Activated CD4-positive, alpha-beta T cell treated with anti-CD3 and anti-CD28 coated beads for 1 hour (primary cell): ENCODE results near the gene SKAP1.
"Not testable (repeated sequence)": the region's sequence is repeated elsewhere in the genome, so short reads cannot be mapped to it uniquely, and the experiment has no call there.

Experiments
- DNase-seq: peaks from one replicate; pipeline ENCODE4 v3.0.0-alpha.2; 2020

SKAP1 gene

DNA sequence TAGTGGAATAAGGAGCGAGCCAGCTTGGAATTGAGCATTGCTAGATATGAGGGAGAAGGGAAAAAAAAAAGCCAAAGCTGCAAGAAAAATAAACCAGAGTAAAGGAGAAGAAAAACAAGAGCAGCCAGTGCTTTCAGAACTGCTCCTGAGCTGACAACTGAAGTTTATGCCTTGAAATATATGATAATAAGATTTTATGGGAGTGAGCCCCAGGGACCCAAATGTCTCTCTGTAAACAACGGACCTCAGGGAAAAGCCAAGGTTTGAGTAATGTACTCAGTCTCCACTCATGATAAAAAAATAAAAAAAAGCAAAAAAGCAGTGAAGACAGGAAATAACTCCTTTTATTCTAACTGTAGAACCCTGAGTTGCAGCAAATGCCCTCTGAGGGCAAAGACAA lies 189.9 kb downstream of the SKAP1 start:
- no peak for DNase-seq

- no peak for DNase-seq
Observed at GRCh38 chr17:48239603-48239995, 190.4 kb downstream of the SKAP1 start.

- DNase-seq, result no peak
Observed at GRCh38 chr17:48238933-48239602, 190.9 kb downstream of the SKAP1 start.

- DNase-seq, result no peak
Observed at GRCh38 chr17:48237456-48237855, 192.6 kb downstream of the SKAP1 start.

DNA sequence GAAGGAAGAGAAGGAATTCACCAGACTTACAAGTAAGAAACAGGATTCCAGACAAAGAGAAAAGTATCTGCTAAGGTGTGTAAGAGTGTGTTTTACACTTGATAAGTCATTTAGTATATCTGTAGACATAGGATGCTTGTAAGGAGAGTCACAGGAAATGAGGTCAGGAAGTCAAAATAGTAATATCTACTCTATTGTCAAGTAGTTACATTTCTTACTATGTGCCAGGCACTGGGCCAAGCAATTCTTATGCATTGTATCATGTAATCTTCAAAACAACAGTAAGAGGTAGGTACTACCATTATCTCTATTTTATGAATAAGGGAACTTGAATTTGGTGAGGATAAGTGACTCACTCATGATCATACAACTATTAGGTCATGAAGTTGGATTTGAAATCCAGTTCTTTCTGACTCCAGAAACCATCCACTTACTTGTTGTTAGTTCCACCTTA lies 193.3 kb downstream of the SKAP1 start:
- DNase-seq, result no peak

GRCh38 chr17:48234922-48235321 lies 195.1 kb downstream of the SKAP1 start:
- no peak for DNase-seq

- no peak for DNase-seq
Observed at GRCh38 chr17:48231995-48232959, 197.7 kb downstream of the SKAP1 start.

DNA sequence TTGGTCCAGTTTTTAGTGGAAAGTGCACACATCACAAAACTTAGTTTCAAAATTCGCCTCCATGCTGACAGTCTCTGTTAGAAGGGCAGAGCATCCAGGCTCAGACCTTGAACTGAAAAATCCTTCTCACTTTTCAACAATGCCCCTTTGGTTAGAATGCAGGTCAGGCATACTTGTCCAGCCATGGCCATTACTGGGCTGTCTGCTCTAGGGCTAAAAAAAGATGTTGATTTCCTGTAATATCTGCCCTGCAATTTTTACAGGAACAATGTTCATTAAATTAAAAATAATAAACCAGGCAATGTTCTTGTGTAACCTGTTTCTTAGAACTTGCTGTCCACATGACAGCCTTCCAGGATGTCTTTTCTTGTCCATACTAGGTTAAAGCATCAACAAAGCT lies 200.1 kb downstream of the SKAP1 start:
- DNase-seq, result no peak

DNA sequence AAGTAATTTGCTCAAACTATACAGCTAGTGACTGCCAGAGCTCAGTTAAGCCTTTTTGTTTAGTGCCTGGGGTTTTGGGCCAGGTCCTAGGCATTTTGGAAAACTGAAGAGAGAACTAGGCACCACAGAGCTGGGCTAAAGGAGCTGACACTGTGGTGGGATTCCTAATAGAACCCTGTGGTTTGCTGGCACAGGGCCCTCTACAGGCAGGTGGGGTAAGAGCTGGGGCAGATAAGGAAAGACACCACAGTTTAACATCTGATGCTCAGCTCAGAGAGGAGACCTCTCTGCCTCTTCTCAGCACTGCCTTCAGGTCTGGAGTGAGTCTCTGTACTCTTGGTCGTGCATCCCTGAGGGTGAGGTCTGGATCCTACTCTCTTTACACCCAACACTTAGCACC lies 201.3 kb downstream of the SKAP1 start:
- no peak for DNase-seq

- DNase-seq, result no peak
Observed at GRCh38 chr17:48225725-48226567, 204.1 kb downstream of the SKAP1 start.

DNA sequence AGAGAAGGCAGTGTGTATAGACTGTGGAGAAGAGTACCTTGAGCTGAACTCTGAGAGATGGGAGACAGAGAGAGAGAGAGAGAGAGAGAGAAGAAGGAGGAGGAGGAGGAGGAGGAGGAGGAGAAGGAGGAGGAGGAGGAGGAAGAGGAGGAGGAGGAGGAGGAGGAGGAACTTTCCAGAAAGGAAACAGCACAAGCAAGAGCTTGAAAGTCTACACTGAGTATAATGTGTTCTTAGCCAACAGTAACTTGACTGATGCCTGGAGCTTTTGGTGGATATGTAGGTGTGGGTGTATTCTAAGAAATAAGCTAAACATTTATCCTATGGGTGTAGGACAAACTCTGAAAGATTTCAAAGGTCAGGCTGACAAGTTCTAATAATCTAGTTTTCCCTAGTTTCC lies 206.1 kb downstream of the SKAP1 start:
- no peak for DNase-seq

- DNase-seq, result no peak
Observed at GRCh38 chr17:48219617-48220016, 210.4 kb downstream of the SKAP1 start.

DNA sequence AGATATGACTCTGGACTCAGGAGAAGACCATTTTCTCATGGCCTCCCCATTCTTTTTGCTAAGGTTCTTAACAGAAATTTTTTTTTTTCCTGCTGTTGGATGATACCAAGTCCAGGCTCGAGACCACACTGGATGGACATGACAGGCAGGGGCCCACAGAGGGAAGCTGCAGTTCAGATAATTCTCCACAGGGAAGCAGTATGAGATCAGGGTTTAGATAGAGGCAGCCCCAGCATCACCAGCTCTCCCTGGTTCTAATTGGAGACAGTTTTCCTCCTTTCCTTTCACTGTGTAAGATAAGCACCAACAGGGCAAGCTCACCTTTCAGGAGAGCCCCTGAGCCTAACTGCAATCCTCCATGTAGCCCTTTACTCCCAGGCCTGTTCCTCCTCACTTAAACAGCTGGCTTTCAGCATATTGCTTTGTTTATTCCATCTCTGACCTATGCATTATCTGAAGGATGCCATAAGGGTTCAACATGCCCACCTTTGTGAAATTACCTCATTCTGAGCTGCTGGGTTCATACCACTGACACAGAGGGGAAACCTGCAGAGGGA lies 214.4 kb downstream of the SKAP1 start:
- DNase-seq, result no peak

- no peak for DNase-seq
Observed at GRCh38 chr17:48213797-48214196, 216.2 kb downstream of the SKAP1 start.

- no peak for DNase-seq
Observed at GRCh38 chr17:48211787-48212186, 218.2 kb downstream of the SKAP1 start.

GRCh38 chr17:48211011-48211410 lies 219.0 kb downstream of the SKAP1 start:
- DNase-seq, result no peak

DNA sequence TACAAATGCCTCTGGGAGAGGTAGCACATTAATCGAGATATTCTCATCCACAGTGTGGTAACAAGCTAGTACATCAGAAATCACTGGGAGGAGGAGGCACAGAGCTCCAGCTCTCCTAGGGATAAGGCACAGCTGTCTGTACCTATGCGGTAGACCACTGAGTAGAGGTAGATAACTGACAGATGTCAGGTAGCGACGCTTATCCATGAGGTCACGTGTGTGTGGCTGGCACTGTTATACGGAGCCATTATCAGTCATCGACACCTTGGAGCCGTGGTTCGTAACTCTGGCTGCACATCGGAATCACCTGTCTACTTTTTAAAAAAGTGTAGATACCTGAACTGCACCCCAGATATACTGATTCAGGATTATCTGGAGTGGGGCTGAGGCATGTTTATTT lies 220.0 kb downstream of the SKAP1 start:
- no peak for DNase-seq

GRCh38 chr17:48207776-48208544 lies 222.1 kb downstream of the SKAP1 start:
- no peak for DNase-seq

- not testable (repeated sequence) for DNase-seq
Observed at GRCh38 chr17:48207036-48207435, 223.0 kb downstream of the SKAP1 start.

DNA sequence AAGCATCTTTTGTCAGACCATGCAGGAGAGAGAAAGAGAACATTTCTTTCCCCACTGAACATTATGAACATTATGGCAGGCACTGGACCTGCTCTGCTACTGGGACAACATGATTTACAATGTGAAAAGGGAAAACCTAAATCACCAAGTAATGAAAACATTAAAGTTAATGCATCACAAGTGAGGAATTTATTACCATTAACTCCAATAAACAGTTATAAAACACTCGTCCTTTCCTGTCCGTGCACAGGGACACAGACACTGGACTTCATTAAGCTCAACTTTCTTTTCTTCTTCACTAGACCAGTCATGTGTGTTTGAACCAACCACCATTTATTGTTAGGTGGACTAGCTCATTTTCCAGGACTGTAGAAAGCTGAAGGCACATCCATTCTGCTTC lies 227.1 kb downstream of the SKAP1 start:
- no peak for DNase-seq

DNA sequence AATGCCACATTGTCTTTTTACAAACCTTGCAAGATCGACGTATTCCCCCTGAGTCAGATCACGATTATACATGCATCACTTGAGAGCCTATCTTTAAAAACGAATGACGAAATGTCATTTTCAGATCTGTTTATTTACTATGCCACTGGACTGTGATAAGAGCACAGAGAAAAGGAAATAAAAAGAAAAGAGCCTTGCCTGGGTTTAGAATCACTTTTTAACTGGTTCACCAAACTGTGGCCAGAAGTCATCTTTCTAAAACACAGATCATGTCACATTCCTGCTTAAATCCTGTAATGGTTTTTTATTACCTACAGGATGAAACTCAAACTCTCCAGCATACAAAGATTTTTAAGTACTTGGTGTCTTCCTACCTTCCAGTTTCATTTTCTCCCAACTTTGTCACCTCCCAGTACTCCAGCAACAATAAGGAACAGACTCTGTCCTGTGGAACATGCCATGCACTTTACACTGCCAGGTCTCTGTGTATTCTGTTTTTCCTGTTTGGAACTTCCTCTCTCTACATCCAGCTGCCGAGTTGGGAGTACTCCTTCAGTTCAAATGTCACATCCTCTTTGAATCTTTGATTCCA lies 231.0 kb downstream of the SKAP1 start:
- no peak for DNase-seq

DNA sequence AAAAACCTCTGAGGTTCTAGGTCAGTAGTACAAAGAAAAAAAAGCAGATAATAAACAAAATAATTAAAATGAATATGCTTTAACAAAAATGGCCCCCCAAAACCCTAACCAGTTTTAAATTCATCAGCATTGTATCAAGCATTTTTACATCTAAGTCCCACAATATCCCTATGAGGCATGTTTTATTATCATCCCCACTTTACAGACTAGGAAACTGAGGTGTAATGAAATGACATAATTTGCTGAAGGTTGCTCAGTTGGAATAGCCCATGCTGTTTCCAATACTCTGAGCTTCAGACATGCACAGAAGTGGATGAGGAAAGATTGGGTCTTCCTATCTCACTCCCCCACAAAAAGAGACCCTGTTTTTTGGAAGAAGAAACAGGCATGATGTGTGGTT lies 234.1 kb downstream of the SKAP1 start:
- DNase-seq, result no peak
